Fibroblast of lung (primary cell): ENCODE results near the gene SLC35B1. TPM values are rescaled to one million over a fixed set of nuclear protein-coding genes. Genes with fewer than 3 reads are reported as not detected.

Experiments
- DNase-seq, 2 donors: peaks; one replicate each; pipeline versions ENCODE4 v3.0.0 to v3.0.0-alpha.2; 2010; ENCODE audit warnings: low read depth in 2 of 2
- H2AFZ ChIP-seq: 2 replicates; pipeline ENCODE4 v1.5.1; 2012; ENCODE audit warnings: low read length, control low read depth, inconsistent platforms
- H3K27ac ChIP-seq: 2 replicates; pipeline ENCODE4 v1.5.1; 2011; ENCODE audit warnings: low read length, control low read depth; ENCODE audit not compliant: insufficient read depth
- H3K27me3 ChIP-seq: 2 replicates; pipeline ENCODE4 v1.5.1; 2011; ENCODE audit warnings: mild to moderate bottlenecking, low read length; ENCODE audit not compliant: control insufficient read depth, insufficient read depth
- H3K36me3 ChIP-seq: 2 replicates; pipeline ENCODE4 v1.5.1; 2011; ENCODE audit warnings: low read length; ENCODE audit not compliant: control insufficient read depth, insufficient read depth
- H3K4me1 ChIP-seq: 2 replicates; pipeline ENCODE4 v1.5.1; 2011; ENCODE audit warnings: low read length; ENCODE audit not compliant: control insufficient read depth, insufficient read depth; ENCODE audit errors: extremely low read depth
- H3K4me2 ChIP-seq: 2 replicates; pipeline ENCODE4 v1.5.1; 2011; ENCODE audit warnings: low read length, control low read depth; ENCODE audit not compliant: insufficient read depth; ENCODE audit errors: extremely low read depth
- H3K4me3 ChIP-seq, 4 experiments: fragments of 200-600 bp in 1 of 4; sonication (generic) in 1 of 4; replicated peaks in 1 of 4; 2 replicates each; pipeline ENCODE4 v1.5.1; 2011 to 2016; ENCODE audit warnings: low read length in 4 of 4, low read depth in 3 of 4, mild to moderate bottlenecking in 3 of 4, control low read depth in 2 of 4, inconsistent platforms in 1 of 4, mixed read lengths in 1 of 4; ENCODE audit not compliant: insufficient read depth in 1 of 4; ENCODE audit errors: control extremely low read depth in 1 of 4
- H3K79me2 ChIP-seq: 2 replicates; pipeline ENCODE4 v1.5.1; 2012; ENCODE audit warnings: mild to moderate bottlenecking, low read length, inconsistent platforms; ENCODE audit not compliant: control insufficient read depth, insufficient read depth
- H3K9ac ChIP-seq: 2 replicates; pipeline ENCODE4 v1.5.1; 2011; ENCODE audit warnings: mild to moderate bottlenecking, low read length, control low read depth; ENCODE audit not compliant: insufficient read depth
- H3K9me3 ChIP-seq: 2 replicates; pipeline ENCODE4 v1.5.1; 2012; ENCODE audit warnings: low read depth, low read length; ENCODE audit not compliant: control insufficient read depth, insufficient read depth
- H4K20me1 ChIP-seq: 2 replicates; pipeline ENCODE4 v1.5.1; 2011; ENCODE audit warnings: low read length; ENCODE audit not compliant: control insufficient read depth, insufficient read depth; ENCODE audit errors: extremely low read depth
- CTCF ChIP-seq, 2 donors: IDR thresholded peaks in 1 of 2; conservative IDR thresholded peaks in 1 of 2; 1 replicate in 1 of 2; 2 replicates in 1 of 2; pipeline ENCODE4 v1.5.1; 2011 to 2012; ENCODE audit warnings: low read length in 2 of 2, control low read depth in 1 of 2, inconsistent platforms in 1 of 2, low read depth in 1 of 2, mild to moderate bottlenecking in 1 of 2
- EZH2 ChIP-seq: IDR thresholded peaks from 2 replicates; pipeline ENCODE4 v1.5.1; 2012; ENCODE audit warnings: low read length, control low read depth, mild to moderate bottlenecking; ENCODE audit errors: missing control alignments
- polyA plus RNA-seq, 2 donors: library from polyadenylated mRNA; depleted of rRNA in 1 of 2; stranded (reverse) in 1 of 2; unstranded in 1 of 2; fragments of >200 nt; gene quantifications; 2 replicates each; pipeline ENCODE4 v1.2.1, GENCODE V29; 2011 to 2012; ENCODE audit warnings: missing spikeins in 1 of 2
- total RNA-seq: library from RNA; depleted of rRNA; stranded (reverse); fragments of >200 nt; gene quantifications from 2 replicates; pipeline ENCODE4 v1.2.1, GENCODE V29; 2014

SLC35B1 gene
- total and polyA plus RNA-seq, 2 donors (not counting 1 experiment from before 2014, with no cell fraction given): 36.3 to 56.9 TPM

- no peak overlapping the region for H3K4me2 ChIP-seq
- no peak overlapping the region for H3K4me3 ChIP-seq
- H3K27ac ChIP-seq: no peak overlapping the region
- TF ChIP-seq CTCF (conservative IDR thresholded peaks at IDR 0.05 in 1 of 2, IDR thresholded peaks at IDR 0.05 in 1 of 2; ENCODE audit: low read depth in 1 of 2, low read length in 2 of 2) (no peak), EZH2 (no peak)
- H3K9ac ChIP-seq: no peak overlapping the region
- H3K36me3 ChIP-seq: no peaks in the 10 kb centered on the region
- no peak overlapping the region for H2AFZ ChIP-seq
- peaks cover 2% of the 10 kb centered on the region for H3K4me1 ChIP-seq
- no peaks in the 10 kb centered on the region for H3K9me3 ChIP-seq
- no peaks in the 10 kb centered on the region for H3K27me3 ChIP-seq
- no peaks in the 10 kb centered on the region for H4K20me1 ChIP-seq
- no peak for DNase-seq
- H3K79me2 ChIP-seq: no peaks in the 10 kb centered on the region
Measured at GRCh38 chr17:49734515-49735490, 27.0 kb upstream of the SLC35B1 start.

- Histone ChIP-seq H3K9me3 (no peaks in the 10 kb centered on the region), H3K27me3 (no peaks in the 10 kb centered on the region), H3K36me3 (no peaks in the 10 kb centered on the region), H3K4me2 (no peak overlapping the region), H3K4me1 (peaks cover 2% of the 10 kb centered on the region), H3K4me3 (no peak overlapping the region), H3K27ac (no peak overlapping the region), H3K79me2 (no peaks in the 10 kb centered on the region), H2AFZ (no peak overlapping the region), H3K9ac (no peak overlapping the region), H4K20me1 (no peaks in the 10 kb centered on the region)
- DNase-seq: no peak
- TF ChIP-seq EZH2 (no peak), CTCF (conservative IDR thresholded peaks at IDR 0.05 in 1 of 2, IDR thresholded peaks at IDR 0.05 in 1 of 2; ENCODE audit: low read depth in 1 of 2, low read length in 2 of 2) (no peak)
Measured at GRCh38 chr17:49731435-49731831, 23.7 kb upstream of the SLC35B1 start.

- no peak overlapping the region for H3K27ac ChIP-seq
- no peaks in the 10 kb centered on the region for H3K9me3 ChIP-seq
- DNase-seq: no peak
- H3K27me3 ChIP-seq: no peaks in the 10 kb centered on the region
- H3K4me2 ChIP-seq: no peak overlapping the region
- H3K9ac ChIP-seq: no peak overlapping the region
- no peak overlapping the region for H2AFZ ChIP-seq
- H4K20me1 ChIP-seq: no peaks in the 10 kb centered on the region
- no peaks in the 10 kb centered on the region for H3K36me3 ChIP-seq
- TF ChIP-seq EZH2 (no peak), CTCF (conservative IDR thresholded peaks at IDR 0.05 in 1 of 2, IDR thresholded peaks at IDR 0.05 in 1 of 2; ENCODE audit: low read depth in 1 of 2, low read length in 2 of 2) (no peak)
- peaks cover 2% of the 10 kb centered on the region for H3K4me1 ChIP-seq
- no peak overlapping the region for H3K4me3 ChIP-seq
- H3K79me2 ChIP-seq: no peaks in the 10 kb centered on the region
Measured at GRCh38 chr17:49730785-49731434, 23.1 kb upstream of the SLC35B1 start.
